B cell (primary cell): ENCODE measurements around the gene SLIT3.

Source experiments
- CTCF ChIP-seq: fragments of 200-600 bp; IDR thresholded peaks from one replicate; pipeline ENCODE4 v1.8.0; 2022; ENCODE audit warnings: antibody characterized with exemption, mild to moderate bottlenecking
- EZH2 ChIP-seq: IDR thresholded peaks from 2 replicates; pipeline ENCODE4 v1.6.1; 2012; ENCODE audit warnings: borderline replicate concordance, low read depth, mild to moderate bottlenecking, moderate library complexity, low read length; ENCODE audit not compliant: insufficient read depth, poor library complexity, severe bottlenecking

- TF ChIP-seq CTCF = no peak
- TF ChIP-seq EZH2 = no peak
Measured at GRCh38 chr5:168656633-168657032, 644.3 kb downstream of the SLIT3 start.
